PC-3 (cell line): ENCODE data around the gene COL8A1. TPM values are rescaled to one million over a fixed set of nuclear protein-coding genes. Genes with fewer than 3 reads are reported as not detected.

Experiments
- ATAC-seq: fragments of 200-7000 bp; cut with Tn5 transposase; 2 replicates; pipeline ENCODE4 v1.9.1; 2020; ENCODE audit warnings: mild to moderate bottlenecking, moderate library complexity
- BruUV-seq: library from RNA; stranded (reverse); fragments of 400-500 nt; replicated peaks from 2 replicates; lab custom pipeline; 2021; lab: Mats Ljungman, UMichigan
- CTCF ChIA-PET: fragments of 300-600 bp; sonication (Branson Sonifier 250); formaldehyde crosslinking; loops from one replicate; lab custom pipeline; 2022; ENCODE audit warnings: antibody characterized with exemption; lab: Charles Lee
- POLR2A ChIA-PET: fragments of 300-600 bp; sonication (Branson Sonifier 250); formaldehyde crosslinking; loops from one replicate; lab custom pipeline; 2022; ENCODE audit warnings: antibody characterized with exemption; ENCODE audit not compliant: unreplicated experiment; lab: Charles Lee
- DNase-seq: peaks from one replicate; pipeline ENCODE4 v3.0.0-alpha.2; 2015
- H2AFZ ChIP-seq: fragments of 300-600 bp; sonication (generic); 2 replicates; pipeline ENCODE4 v1.6.0; 2016; ENCODE audit warnings: antibody characterized with exemption, low read length
- H3F3A ChIP-seq: fragments of 300-600 bp; sonication (generic); one replicate; pipeline ENCODE4 v1.6.0; 2017; ENCODE audit warnings: antibody characterized with exemption, low read length, control low read depth, mild to moderate bottlenecking; ENCODE audit not compliant: unreplicated experiment
- H3K27ac ChIP-seq: fragments of 300-600 bp; sonication (generic); 2 replicates; pipeline ENCODE4 v1.5.1; 2016; ENCODE audit warnings: mild to moderate bottlenecking, low read length
- H3K27me3 ChIP-seq: fragments of 300-600 bp; sonication (generic); 2 replicates; pipeline ENCODE4 v1.6.1; 2016; ENCODE audit warnings: low read length, mixed read lengths
- H3K36me3 ChIP-seq: fragments of 300-600 bp; sonication (generic); 2 replicates; pipeline ENCODE4 v1.6.1; 2016; ENCODE audit warnings: low read depth, mixed run types, low read length, mixed read lengths
- H3K4me1 ChIP-seq: fragments of 300-600 bp; sonication (generic); 2 replicates; pipeline ENCODE4 v1.5.1; 2016; ENCODE audit warnings: low read length; ENCODE audit not compliant: insufficient read depth
- H3K4me2 ChIP-seq: fragments of 300-600 bp; sonication (generic); 2 replicates; pipeline ENCODE4 v1.6.0; 2016; ENCODE audit warnings: low read length
- H3K4me3 ChIP-seq: fragments of 300-600 bp; sonication (generic); 2 replicates; pipeline ENCODE4 v1.5.1; 2016; ENCODE audit warnings: mild to moderate bottlenecking, low read length, mixed read lengths
- H3K79me2 ChIP-seq: fragments of 300-600 bp; sonication (generic); 2 replicates; pipeline ENCODE4 v1.6.1; 2017; ENCODE audit warnings: low read length, mixed read lengths
- H3K9ac ChIP-seq: fragments of 300-600 bp; sonication (generic); 2 replicates; pipeline ENCODE4 v1.6.0; 2016; ENCODE audit warnings: mild to moderate bottlenecking, low read length
- H3K9me2 ChIP-seq: fragments of 300-600 bp; sonication (generic); replicated peaks from 2 replicates; pipeline ENCODE4 v1.6.1; 2016; ENCODE audit warnings: mixed run types, low read length, mixed read lengths
- H3K9me3 ChIP-seq: fragments of 300-600 bp; sonication (generic); 2 replicates; pipeline ENCODE4 v1.6.1; 2016; ENCODE audit warnings: low read length, mixed read lengths
- H4K20me1 ChIP-seq: fragments of 300-600 bp; sonication (generic); 2 replicates; pipeline ENCODE4 v1.6.1; 2016; ENCODE audit warnings: low read length, mixed read lengths
- EZH2 ChIP-seq: fragments of 300-600 bp; sonication (generic); IDR thresholded peaks from one replicate; pipeline ENCODE4 v1.6.1; 2017; ENCODE audit warnings: antibody characterized with exemption, mild to moderate bottlenecking, low read length; ENCODE audit not compliant: unreplicated experiment
- EZH2phosphoT487 ChIP-seq: fragments of 300-600 bp; sonication (generic); IDR thresholded peaks from 2 replicates; pipeline ENCODE4 v1.6.1; 2018; ENCODE audit warnings: mild to moderate bottlenecking, antibody characterized with exemption, low read length, borderline replicate concordance
- intact Hi-C: fragments of 100-400 bp; cut with micrococcal nuclease; formaldehyde crosslinking; loops from 2 replicates; pipeline ENCODE4 v1.9.0; 2023
- total RNA-seq: library from RNA; depleted of rRNA; stranded (reverse); fragments of >200 nt; gene quantifications from 2 replicates; pipeline ENCODE4 v1.2.3, GENCODE V29; 2014
- TF ChIP-seq, protein P1 (sequence below): fragments of 300-600 bp; sonication (generic); conservative IDR thresholded peaks from 2 replicates; pipeline ENCODE4 v1.5.1; 2017; ENCODE audit warnings: antibody characterized with exemption, low read depth, mild to moderate bottlenecking, low read length

Gene COL8A1
- total RNA-seq, 1 experiment from 2014 or later: 2.4 TPM

DNA sequence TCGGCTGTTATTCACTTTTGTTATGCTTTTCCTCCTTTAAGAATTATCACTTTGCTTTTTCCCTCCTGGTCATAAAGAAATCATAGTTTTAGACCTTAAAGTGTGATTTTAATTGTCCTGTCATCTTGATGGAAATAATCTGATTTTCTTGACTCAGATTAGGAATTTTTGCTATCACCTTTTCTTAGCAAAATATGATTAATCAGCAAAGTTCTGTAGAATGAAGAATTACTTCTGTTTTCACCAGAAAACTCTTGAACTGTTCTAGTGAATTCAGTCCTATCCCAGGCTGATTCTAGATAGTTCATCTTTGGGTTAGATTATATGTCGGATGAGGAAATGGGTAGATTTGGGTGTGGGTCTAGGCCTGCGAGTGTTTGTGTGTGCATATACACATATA is 191.4 kb downstream of the COL8A1 start:
- ChIA-PET POLR2A (no interaction called here), CTCF (no interaction called here)
- intact Hi-C loops: loop anchor here (5.0 to 10.0 kb wide), 4 partner anchors 572 to 1555 kb away; partner anchors contain the start of genes LNP1 and TOMM70

DNA sequence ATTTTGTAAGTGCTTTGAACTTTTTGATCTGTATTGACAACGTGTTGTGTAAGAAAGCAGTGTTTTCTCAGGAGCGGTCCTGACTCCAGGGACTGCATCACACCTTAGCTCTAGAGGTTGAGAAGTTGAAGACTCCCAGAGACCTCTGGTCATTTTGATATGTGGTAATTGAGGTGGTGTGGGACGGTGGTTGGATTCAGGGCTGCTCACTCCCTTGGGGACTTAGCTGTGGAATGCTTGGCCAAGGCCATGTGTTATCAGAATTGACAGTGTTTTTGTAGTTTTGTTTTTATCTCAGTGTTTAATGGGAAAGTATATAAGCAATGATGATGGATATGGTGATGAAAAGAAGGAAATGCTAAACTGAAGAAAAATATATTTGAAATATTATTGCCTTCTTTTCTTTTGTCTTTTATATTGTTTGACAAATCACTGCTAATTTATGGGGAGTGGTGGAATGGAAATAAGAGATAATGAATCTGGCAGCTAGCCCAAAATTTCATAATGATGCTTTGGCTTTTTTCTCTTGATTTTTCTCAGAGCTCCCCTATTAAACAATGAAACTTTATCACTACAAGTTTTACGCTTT is 195.3 kb downstream of the COL8A1 start:
- peaks cover 89% of the 10 kb centered on the region for H3K79me2 ChIP-seq
- no peak overlapping the region for H2AFZ ChIP-seq
- ATAC-seq: no peak
- intact Hi-C loops: loop anchor here (2.0 to 10.0 kb wide), 5 partner anchors 213 to 1551 kb away; partner anchors contain the start of genes LNP1 and TOMM70
- 0 out of 2 replicates have a peak, but pooled peaks cover 12% of the 10 kb centered on the region for H3K4me1 ChIP-seq
- no peaks in the 10 kb centered on the region for H3K27me3 ChIP-seq
- no peaks in the 10 kb centered on the region for H3F3A ChIP-seq
- no peak for DNase-seq
- POLR2A ChIA-PET: no interaction called here
- no TSS peak for BruUV-seq
- H3K4me3 ChIP-seq: no peak overlapping the region
- no peak overlapping the region for H3K9ac ChIP-seq
- no peak overlapping the region for H3K4me2 ChIP-seq
- no peaks in the 10 kb centered on the region for H3K9me2 ChIP-seq
- CTCF ChIA-PET: no interaction called here
- H4K20me1 ChIP-seq: 0 out of 2 replicates have a peak, but pooled peaks cover 3% of the 10 kb centered on the region
- TF ChIP-seq EZH2phosphoT487 (no peak), EZH2 (no peak)
- TF ChIP-seq, protein P1, sequence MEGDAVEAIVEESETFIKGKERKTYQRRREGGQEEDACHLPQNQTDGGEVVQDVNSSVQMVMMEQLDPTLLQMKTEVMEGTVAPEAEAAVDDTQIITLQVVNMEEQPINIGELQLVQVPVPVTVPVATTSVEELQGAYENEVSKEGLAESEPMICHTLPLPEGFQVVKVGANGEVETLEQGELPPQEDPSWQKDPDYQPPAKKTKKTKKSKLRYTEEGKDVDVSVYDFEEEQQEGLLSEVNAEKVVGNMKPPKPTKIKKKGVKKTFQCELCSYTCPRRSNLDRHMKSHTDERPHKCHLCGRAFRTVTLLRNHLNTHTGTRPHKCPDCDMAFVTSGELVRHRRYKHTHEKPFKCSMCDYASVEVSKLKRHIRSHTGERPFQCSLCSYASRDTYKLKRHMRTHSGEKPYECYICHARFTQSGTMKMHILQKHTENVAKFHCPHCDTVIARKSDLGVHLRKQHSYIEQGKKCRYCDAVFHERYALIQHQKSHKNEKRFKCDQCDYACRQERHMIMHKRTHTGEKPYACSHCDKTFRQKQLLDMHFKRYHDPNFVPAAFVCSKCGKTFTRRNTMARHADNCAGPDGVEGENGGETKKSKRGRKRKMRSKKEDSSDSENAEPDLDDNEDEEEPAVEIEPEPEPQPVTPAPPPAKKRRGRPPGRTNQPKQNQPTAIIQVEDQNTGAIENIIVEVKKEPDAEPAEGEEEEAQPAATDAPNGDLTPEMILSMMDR: no peak
- H3K36me3 ChIP-seq: no peaks in the 10 kb centered on the region
- no peaks in the 10 kb centered on the region for H3K9me3 ChIP-seq
- no peak overlapping the region for H3K27ac ChIP-seq

More for the DNA sequence above, 191.4 kb downstream of the COL8A1 start:
- Histone ChIP-seq H3K27me3 (no peaks in the 10 kb centered on the region), H3K27ac (no peak overlapping the region), H3K4me3 (no peak overlapping the region), H4K20me1 (peaks cover 10% of the 10 kb centered on the region; the same call in 1 of the 2 replicates), H3K4me2 (no peak overlapping the region), H3K36me3 (no peaks in the 10 kb centered on the region), H3K9me3 (no peaks in the 10 kb centered on the region), H2AFZ (no peak overlapping the region), H3K9me2 (no peaks in the 10 kb centered on the region), H3K9ac (no peak overlapping the region), H3K4me1 (peaks cover 17% of the 10 kb centered on the region), H3K79me2 (peaks cover 92% of the 10 kb centered on the region), H3F3A (no peaks in the 10 kb centered on the region)
- ATAC-seq (no peak), DNase-seq (no peak)
- no TSS peak for BruUV-seq
- TF ChIP-seq EZH2: no peak

DNA sequence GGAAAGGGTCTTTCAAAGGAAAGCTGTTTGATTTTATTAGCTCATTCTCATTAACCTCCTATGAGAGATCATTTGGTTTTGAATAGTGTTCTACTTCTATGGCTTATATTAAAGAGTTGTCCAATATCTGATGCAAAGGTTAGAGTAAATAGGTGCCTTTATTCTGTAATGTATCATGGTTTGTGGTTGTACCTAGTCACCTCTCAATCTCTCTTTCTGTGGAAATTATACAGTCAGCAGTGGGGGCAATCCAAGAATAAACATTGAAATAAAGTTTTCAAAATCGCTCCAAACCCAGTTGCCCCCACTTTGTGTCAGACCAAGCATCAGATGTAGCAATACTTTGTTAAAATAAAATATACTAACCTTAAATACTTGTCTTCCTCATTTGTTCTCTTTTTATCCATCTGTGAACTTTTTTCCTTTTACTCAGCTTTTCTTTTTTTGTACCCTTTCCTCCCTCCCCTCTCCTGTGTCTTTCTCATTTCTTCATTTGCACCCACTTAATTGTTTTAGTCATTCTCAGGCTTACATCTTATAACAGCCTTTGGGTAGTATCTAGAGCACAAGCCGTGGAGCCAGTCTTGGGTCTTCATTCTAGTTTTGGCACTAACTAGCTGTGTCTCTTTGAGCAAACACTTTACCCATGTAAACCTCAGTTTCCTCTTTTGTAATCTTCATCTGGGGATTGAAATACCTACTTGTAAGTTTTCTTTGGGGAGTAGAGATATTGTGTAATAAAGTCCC is 196.0 kb downstream of the COL8A1 start:
- 0 out of 2 replicates have a peak, but pooled peaks cover 3% of the 10 kb centered on the region for H4K20me1 ChIP-seq
- H3F3A ChIP-seq: no peaks in the 10 kb centered on the region
- H3K9ac ChIP-seq: no peak overlapping the region
- ChIA-PET CTCF (no interaction called here), POLR2A (no interaction called here)
- DNase-seq: no peak
- peaks cover 89% of the 10 kb centered on the region for H3K79me2 ChIP-seq
- H3K9me2 ChIP-seq: no peaks in the 10 kb centered on the region
- no peaks in the 10 kb centered on the region for H3K9me3 ChIP-seq
- H3K27ac ChIP-seq: no peak overlapping the region
- no TSS peak for BruUV-seq
- 0 out of 2 replicates have a peak, but pooled peaks cover 12% of the 10 kb centered on the region for H3K4me1 ChIP-seq
- H3K36me3 ChIP-seq: no peaks in the 10 kb centered on the region
- no peaks in the 10 kb centered on the region for H3K27me3 ChIP-seq
- H3K4me3 ChIP-seq: no peak overlapping the region
- H2AFZ ChIP-seq: no peak overlapping the region
- no peak for ATAC-seq
- H3K4me2 ChIP-seq: no peak overlapping the region
- TF ChIP-seq EZH2 (no peak), EZH2phosphoT487 (no peak)
- TF ChIP-seq, protein P1: no peak
- intact Hi-C loops: loop anchor here (5.0 to 10.0 kb wide), 4 partner anchors 568 to 1550 kb away; partner anchors contain the start of genes LNP1 and TOMM70
